ENCODE measurements around the gene WWOX. TPM values are rescaled to one million over a fixed set of nuclear protein-coding genes. Genes with fewer than 3 reads are reported as not detected.

The WWOX gene
- total RNA-seq, 1 experiment from 2014 or later = 38.9 TPM

DNA sequence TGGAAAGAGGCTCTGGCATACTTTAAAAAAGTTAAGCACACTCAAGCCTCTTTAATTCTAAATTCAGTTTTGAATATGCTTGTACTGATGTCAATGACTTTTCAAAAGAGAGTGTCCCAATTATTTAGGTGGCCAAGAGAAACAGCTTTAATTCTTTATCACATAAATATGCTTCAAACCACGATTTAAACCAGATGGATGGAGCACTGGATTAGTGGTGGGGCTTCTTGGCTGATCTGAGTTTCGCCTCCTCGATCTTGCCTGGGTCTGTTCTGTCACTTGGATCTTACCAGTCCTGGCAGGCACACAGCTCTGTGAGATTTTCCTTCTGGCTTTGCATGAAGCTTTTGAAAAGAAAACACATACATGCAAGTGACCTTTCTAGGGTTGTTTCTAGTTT, 1033.2 kb downstream of the WWOX start:
- in situ Hi-C loops (cut with HindIII; ENCODE audit: low sequenced_read_pairs) = no loop called here

DNA sequence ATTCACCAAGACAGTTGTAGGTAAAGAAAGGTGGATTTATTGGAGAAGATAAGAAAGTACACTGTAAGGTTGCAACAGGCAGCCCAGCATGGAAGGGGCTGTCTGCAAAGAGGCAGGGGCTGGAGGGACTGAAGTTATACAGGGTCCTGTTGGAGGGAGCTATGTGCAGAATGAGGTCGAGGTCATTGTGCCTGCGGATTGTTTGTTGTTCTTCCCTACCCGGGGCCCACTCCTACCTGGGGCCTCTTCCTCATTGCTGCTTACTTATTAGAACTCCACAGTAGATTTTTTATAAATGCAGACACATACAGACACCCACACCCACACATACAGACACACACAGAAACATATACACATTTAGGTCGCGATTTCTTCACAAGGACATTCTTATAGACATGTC, 1034.8 kb downstream of the WWOX start:
- no peak for DNase-seq (ENCODE audit: low spot score)
- in situ Hi-C loops (cut with HindIII; ENCODE audit: low sequenced_read_pairs) = no loop called here

More for the DNA sequence above, 1033.2 kb downstream of the WWOX start:
- DNase-seq (ENCODE audit: low spot score) = no peak

DNA sequence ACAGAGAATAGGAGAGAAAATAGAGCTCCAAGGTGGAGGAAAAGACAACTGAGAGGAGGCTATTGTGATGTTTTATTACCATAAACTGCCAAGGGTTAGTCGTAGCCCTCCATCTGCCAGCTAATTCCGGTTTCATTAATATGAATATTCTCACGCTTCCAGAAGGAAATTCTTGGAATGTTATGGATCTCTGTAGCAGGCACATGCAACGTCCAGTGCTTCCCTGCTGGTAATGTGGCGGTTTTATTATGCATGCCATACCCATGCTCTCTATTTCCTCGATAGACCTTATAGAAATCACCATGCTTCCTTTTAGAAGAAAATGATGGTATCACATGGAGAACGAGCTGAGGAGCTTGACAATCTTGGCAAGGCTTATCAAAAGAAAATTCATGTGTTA, 1037.5 kb downstream of the WWOX start:
- DNase-seq (ENCODE audit: low spot score) = no peak
- in situ Hi-C loops (cut with HindIII; ENCODE audit: low sequenced_read_pairs) = no loop called here

DNA sequence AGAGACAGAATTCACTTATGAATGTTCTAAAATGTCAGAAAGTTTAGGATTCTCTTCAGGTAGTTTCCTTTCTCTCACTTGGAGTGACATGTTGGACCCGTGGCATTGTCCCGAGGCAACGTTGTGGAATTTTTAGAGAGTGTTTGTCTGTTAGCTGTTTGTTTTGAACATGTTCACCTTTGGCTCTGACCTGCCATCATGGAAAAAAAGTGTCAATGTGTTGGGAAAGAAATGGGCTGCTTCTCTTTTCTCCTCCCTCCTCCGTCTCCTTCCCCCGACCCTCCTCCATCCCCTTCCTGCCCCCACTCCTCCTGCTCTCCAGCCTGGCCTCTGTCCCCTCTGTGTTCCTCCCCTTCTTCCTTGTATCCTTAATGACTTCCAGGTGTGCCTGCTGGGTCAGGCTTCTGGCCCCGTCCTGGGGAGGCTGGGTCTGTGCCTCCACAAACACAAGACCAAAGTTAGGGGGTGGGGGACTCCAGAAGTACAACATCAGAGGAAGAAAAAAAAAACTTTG, 1038.0 kb downstream of the WWOX start:
- no peak for DNase-seq (ENCODE audit: low spot score)
- in situ Hi-C loops (cut with HindIII; ENCODE audit: low sequenced_read_pairs) = no loop called here

- DNase-seq (ENCODE audit: low spot score) = no peak
These were observed 1040.3 kb downstream of the WWOX start for GRCh38 chr16:79139799-79140198.

DNA sequence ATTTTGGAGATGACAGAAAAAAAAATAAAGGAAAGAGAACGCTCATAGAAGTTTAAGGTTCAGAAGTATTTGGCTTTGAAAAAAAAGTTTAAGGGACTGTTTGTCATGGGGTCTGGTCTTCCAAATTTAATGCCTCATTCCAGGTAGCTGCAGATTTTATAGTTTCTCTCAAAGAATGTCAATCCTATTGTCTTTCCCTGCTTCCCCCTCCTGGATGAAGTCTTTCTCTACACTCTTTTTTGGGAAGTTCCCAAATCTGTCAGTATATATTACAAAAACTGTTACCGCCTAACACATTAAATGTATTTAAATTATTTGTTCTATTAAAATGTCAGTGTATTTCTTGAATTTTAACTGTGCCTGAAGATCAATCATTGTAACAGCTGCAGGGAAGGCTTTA, 1043.6 kb downstream of the WWOX start:
- in situ Hi-C loops (cut with HindIII; ENCODE audit: low sequenced_read_pairs) = no loop called here

More at GRCh38 chr16:79139799-79140198, 1040.3 kb downstream of the WWOX start:
- in situ Hi-C loops (cut with HindIII; ENCODE audit: low sequenced_read_pairs) = no loop called here

GRCh38 chr16:79150151-79150550, 1050.7 kb downstream of the WWOX start:
- DNase-seq (ENCODE audit: low spot score) = no peak
- in situ Hi-C loops (cut with HindIII; ENCODE audit: low sequenced_read_pairs) = no loop called here

More for the DNA sequence above, 1043.6 kb downstream of the WWOX start:
- no peak for DNase-seq (ENCODE audit: low spot score)

DNA sequence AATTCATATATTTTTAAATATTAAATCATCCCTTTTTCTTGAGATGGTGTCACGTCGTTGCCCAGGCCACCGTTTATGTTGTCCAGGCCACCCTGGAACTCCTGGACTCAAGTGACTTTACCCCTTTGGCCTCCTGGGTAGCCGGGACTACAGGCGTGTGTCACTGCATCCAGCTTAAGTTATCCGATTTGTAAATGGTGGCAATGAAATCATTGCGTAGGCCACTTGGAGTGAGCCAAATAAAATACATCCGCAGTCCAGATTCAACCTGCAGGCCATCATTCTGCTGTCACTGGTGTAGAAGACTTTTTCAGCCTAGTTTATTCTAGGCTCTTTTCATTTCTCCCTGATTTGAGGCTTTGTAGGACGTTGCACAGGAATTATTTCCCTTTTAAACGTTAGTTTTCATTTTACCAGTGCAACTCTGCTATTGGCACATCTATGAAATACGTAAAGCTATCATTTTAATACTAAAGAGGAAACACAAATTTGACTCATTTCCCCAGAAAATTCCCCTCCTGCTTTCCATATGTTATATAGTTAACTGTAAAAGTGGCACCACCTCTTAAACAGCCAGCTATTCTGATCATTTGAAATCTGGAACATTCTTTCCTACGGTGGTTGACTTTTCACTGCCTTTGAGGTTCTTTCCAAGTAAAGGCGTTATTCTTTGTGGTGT, 1051.3 kb downstream of the WWOX start:
- in situ Hi-C loops (cut with HindIII; ENCODE audit: low sequenced_read_pairs) = no loop called here
- DNase-seq (ENCODE audit: low spot score) = no peak

DNA sequence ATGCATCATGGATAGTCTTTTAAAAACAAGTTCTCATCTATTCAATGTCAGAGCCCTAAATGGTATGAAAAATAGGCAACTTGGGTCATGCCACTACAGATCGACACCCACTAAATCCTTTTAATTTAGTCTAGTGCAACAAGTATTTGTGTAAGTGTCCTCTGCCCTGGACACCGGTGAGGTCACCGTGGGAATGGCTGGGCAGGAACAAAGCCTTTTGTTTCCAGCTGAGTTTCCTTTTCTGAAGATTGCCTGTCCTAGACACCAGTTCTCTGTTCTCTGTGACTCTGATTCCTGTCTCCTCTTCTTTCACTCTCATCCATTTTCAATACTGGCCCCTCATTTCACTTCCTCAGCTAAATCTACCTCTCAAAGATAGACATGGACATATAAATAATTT, 1054.6 kb downstream of the WWOX start:
- no peak for DNase-seq (ENCODE audit: low spot score)
- in situ Hi-C loops (cut with HindIII; ENCODE audit: low sequenced_read_pairs) = no loop called here

DNA sequence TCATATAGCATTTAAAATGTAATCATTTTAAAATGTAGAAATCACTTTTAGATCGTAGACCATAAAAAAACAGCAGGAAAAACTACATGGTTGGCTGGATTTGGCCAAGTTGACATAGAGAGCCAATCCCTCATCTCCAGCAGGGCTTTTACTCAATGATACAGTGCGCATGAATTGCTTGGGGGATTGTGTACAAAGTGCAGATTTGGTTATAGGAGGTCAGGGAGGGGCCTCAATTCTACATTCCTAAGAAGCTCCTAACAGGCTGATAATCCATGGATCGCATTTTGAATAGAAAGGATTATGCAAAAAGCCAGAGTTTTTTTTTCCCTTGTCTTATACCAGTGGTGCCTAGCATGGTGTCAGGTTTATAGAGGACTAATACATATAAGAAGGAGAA, 1056.0 kb downstream of the WWOX start:
- in situ Hi-C loops (cut with HindIII; ENCODE audit: low sequenced_read_pairs) = no loop called here
- DNase-seq (ENCODE audit: low spot score) = no peak

DNA sequence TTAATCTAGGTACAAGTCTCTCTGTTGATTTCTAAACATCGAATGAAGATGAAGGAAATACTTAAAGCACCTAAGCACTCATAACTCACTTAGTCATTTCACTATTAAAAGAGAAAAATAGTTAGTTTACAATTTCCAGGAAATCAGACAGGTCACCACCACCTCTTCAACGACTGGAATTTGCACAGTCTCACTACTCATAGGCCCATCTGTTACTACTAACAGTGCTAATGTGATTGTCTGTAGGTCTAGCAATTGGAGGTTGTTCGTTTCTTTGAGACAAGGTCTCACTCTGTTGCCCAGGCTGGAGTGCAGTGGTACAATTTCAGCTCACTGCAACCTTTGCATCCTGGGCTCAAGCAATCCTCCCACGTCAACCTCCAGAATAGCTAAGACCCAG, 1056.5 kb downstream of the WWOX start:
- DNase-seq (ENCODE audit: low spot score) = no peak
- in situ Hi-C loops (cut with HindIII; ENCODE audit: low sequenced_read_pairs) = no loop called here

- in situ Hi-C loops (cut with HindIII; ENCODE audit: low sequenced_read_pairs) = no loop called here
These were observed 1057.3 kb downstream of the WWOX start for GRCh38 chr16:79156761-79157160.

DNA sequence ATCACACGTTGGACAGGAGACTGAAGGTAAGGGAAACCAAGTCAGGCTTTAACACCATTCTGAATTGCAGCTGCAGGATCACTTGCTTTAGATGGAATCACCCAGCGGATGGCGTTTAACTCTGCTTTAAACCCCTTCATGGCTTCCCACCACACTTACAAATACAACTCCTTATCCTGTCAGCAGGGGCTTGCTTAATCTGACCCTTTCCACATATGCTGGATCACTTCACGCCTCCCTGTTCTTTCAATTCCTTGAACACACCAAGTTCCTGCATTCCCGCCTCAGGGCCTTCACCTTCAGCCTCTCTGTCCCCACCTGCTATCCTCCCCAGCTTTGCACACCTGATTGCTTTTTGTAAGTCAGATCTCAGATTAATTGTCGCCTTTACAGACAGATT, 1058.9 kb downstream of the WWOX start:
- in situ Hi-C loops (cut with HindIII; ENCODE audit: low sequenced_read_pairs) = no loop called here
- DNase-seq (ENCODE audit: low spot score) = no peak

More at GRCh38 chr16:79156761-79157160, 1057.3 kb downstream of the WWOX start:
- DNase-seq (ENCODE audit: low spot score) = no peak

DNA sequence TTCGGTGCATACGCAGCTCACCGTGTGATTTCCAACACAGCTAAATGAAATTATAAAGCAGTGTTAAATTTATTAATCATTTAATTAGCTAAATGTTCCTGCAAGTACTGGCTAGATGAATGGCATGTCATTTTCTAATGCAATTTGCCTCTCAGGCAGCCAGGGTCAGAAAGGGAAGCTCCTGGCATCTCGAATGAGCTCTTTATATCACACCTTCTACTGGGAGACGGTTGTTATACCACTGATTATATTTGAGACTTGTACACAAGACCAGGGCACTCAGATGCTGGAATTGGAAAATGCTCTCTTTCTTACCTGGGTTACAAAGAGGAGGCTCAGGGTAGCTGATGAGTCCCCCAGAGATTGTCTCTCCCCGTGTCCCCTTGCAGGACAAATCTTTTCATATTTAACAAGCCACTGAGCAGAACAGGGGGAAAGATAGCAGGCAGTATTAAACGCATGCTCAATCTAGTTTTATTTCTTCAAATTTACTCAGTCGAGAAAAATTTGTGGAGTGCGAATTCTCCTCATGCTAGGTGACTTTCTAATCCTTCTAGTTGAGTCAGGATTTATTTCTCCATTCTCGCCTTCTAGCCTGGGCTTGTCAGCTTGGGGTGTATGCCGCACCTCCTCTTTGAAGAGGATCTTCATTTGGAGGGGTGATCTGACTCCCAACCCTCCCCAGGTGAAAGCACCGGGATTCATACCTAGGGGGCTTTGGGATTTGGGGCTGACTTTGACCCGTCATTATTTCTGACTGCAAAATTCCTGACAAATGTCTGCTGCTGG, 1060.0 kb downstream of the WWOX start:
- in situ Hi-C loops (cut with HindIII; ENCODE audit: low sequenced_read_pairs) = no loop called here

DNA sequence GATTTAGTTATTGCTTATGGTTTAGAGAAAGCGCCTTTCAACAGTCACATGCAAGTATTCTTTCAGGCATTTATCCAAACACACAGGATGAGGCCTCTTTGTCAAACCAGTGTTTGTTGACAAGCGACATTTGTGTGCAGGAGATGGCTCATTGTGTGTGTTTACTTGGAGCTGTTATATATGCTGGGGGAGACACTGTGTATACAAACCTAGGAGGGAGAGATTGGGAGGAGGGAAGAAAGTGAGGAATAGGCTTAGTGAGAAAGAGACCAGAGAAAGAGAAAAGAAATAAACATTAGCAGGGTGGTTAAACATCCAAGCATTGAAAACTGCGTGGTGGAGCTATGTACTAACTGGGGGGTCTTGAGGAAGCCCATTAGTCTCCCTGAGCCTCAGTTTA, 1063.5 kb downstream of the WWOX start:
- in situ Hi-C loops (cut with HindIII; ENCODE audit: low sequenced_read_pairs) = no loop called here
- DNase-seq (ENCODE audit: low spot score) = no peak

More for the DNA sequence above, 1060.0 kb downstream of the WWOX start:
- no peak for DNase-seq (ENCODE audit: low spot score)

DNA sequence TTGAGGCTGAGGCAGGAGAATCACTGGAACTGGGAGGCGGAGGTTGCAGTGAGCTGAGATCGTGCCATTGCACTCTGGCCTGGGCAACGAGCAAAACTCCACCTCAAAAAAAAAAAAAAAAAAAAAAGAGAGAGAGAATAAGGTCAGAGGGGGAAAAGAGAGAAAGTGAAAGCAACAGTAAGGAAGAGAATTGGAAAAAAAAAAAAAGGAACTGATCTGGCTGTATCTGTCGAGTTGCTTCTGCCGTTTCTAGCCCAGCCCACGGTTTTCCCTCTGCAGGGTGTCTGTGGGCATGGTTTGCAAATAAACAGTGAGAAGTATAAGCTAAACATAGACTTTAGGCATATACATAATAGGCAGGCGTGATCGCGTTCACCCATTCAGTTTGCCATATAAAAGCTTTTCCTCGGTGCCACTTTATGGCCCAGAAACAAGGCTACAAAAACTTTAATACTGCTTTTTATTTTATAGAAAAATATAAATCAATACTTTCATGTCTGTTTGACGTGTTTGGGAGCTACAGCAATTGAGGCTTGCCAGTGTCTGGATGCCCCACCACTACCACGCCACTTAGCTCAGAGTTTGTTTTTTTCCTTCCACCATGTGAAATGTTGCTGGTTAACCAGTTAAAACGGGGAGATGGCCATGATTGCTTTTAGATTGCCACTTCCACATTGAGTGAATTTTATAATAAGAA, 1064.4 kb downstream of the WWOX start:
- in situ Hi-C loops (cut with HindIII; ENCODE audit: low sequenced_read_pairs) = no loop called here
- DNase-seq (ENCODE audit: low spot score) = no peak

- in situ Hi-C loops (cut with HindIII; ENCODE audit: low sequenced_read_pairs) = no loop called here
- no peak for DNase-seq (ENCODE audit: low spot score)
These were observed 1065.0 kb downstream of the WWOX start for GRCh38 chr16:79164388-79164995.

DNA sequence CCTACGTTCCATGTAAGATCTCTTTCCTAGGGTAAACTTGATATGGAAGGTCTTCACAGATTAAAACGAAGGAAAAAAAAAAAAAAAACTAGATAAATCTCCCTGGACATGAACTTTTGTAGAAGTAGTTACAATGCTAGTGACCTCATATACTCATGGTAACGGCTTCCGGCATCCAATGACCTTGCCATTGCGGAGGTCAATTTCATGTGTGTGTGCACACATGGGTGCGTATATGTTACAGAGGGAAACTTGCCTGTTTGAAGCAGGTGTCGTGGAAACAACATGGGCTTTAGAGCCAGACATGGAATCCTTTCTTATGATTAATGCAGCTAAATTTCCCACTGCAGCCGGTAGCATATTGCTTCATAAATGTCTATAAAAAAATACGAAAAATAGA, 1065.6 kb downstream of the WWOX start:
- in situ Hi-C loops (cut with HindIII; ENCODE audit: low sequenced_read_pairs) = no loop called here
- DNase-seq (ENCODE audit: low spot score) = no peak

DNA sequence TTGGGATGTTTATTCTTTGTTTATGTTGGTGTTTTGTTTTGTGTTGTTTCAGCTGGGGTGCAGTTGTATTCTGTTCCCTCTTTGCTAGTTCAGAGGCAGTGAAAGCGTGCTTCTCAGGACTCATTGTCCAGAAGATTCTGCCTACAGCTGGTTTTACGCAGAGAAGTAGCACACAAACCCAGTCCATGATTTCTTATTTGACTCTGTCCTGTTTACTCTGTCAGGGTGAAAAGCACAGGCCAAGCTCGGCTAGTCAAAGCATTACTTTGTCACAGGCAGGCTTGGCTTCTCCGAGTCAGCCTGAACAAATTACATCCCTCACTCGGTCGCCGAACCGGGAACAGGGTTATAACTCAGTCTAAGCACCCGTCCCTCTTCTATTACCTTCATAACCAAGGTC, 1066.1 kb downstream of the WWOX start:
- in situ Hi-C loops (cut with HindIII; ENCODE audit: low sequenced_read_pairs) = no loop called here
- DNase-seq (ENCODE audit: low spot score) = no peak

- in situ Hi-C loops (cut with HindIII; ENCODE audit: low sequenced_read_pairs) = no loop called here
- DNase-seq (ENCODE audit: low spot score) = no peak
These were observed 1068.4 kb downstream of the WWOX start for GRCh38 chr16:79167893-79168292.

Data from G401 (cell line).